Karpas-422 (cell line): ENCODE data around the gene CHST15. TPM values are rescaled to one million over a fixed set of nuclear protein-coding genes. Genes with fewer than 3 reads are reported as not detected.
A peak's percentile ranks its signal among the peaks of the same experiment; 100 is the strongest.

Source experiments
- DNase-seq: peaks from one replicate; pipeline ENCODE4 v3.0.0-alpha.2; 2015
- H2AFZ ChIP-seq: fragments of 200-600 bp; sonication (generic); 2 replicates; pipeline ENCODE4 v1.6.1; 2014; ENCODE audit warnings: antibody characterized with exemption, low read length, mixed read lengths
- H3K27ac ChIP-seq: fragments of 200-600 bp; sonication (generic); 2 replicates; pipeline ENCODE4 v1.5.1; 2014; ENCODE audit warnings: mild to moderate bottlenecking, low read length, moderate library complexity
- H3K27me3 ChIP-seq: fragments of 200-600 bp; sonication (generic); 2 replicates; pipeline ENCODE4 v1.6.1; 2014; ENCODE audit warnings: low read length, mixed read lengths
- H3K36me3 ChIP-seq: fragments of 200-600 bp; sonication (generic); 2 replicates; pipeline ENCODE4 v1.6.1; 2014; ENCODE audit warnings: low read length, mixed read lengths; ENCODE audit not compliant: insufficient read depth
- H3K4me1 ChIP-seq: fragments of 200-600 bp; sonication (generic); 2 replicates; pipeline ENCODE4 v1.6.1; 2014; ENCODE audit warnings: mild to moderate bottlenecking, low read length, mixed read lengths
- H3K4me2 ChIP-seq: fragments of 200-600 bp; sonication (generic); 2 replicates; pipeline ENCODE4 v1.6.1; 2014; ENCODE audit warnings: low read length, low read depth, mild to moderate bottlenecking; ENCODE audit not compliant: poor library complexity, severe bottlenecking
- H3K4me3 ChIP-seq: fragments of 200-600 bp; sonication (generic); 2 replicates; pipeline ENCODE4 v1.5.1; 2014; ENCODE audit warnings: mild to moderate bottlenecking, antibody characterized with exemption, low read length, mixed read lengths
- H3K79me2 ChIP-seq: fragments of 200-600 bp; sonication (generic); 2 replicates; pipeline ENCODE4 v1.6.1; 2014; ENCODE audit warnings: mild to moderate bottlenecking, low read length, mixed read lengths
- H3K9ac ChIP-seq: fragments of 200-600 bp; sonication (generic); 2 replicates; pipeline ENCODE4 v1.6.0; 2014; ENCODE audit warnings: low read length
- H3K9me2 ChIP-seq: fragments of 200-600 bp; sonication (generic), shearing (Covaris generic); replicated peaks from 2 replicates; pipeline ENCODE4 v1.6.0; 2014; ENCODE audit warnings: mild to moderate bottlenecking, low read length, moderate library complexity; ENCODE audit not compliant: insufficient read depth
- H3K9me3 ChIP-seq: fragments of 300-700, 200-600 bp; sonication (generic); 2 replicates; pipeline ENCODE4 v1.6.1; 2014; ENCODE audit warnings: low read length, mixed read lengths
- H4K20me1 ChIP-seq: fragments of 200-600 bp; sonication (generic); 2 replicates; pipeline ENCODE4 v1.6.1; 2014; ENCODE audit warnings: mild to moderate bottlenecking, antibody characterized with exemption, low read length, low read depth; ENCODE audit not compliant: insufficient read depth
- total RNA-seq: library from RNA; depleted of rRNA; stranded (reverse); fragments of >200 nt; shearing (Covaris generic); gene quantifications from 2 replicates; pipeline ENCODE4 v1.2.3, GENCODE V29; 2014; ENCODE audit warnings: low replicate concordance

The CHST15 gene
- total RNA-seq, 1 experiment from 2014 or later, result not detected

DNA sequence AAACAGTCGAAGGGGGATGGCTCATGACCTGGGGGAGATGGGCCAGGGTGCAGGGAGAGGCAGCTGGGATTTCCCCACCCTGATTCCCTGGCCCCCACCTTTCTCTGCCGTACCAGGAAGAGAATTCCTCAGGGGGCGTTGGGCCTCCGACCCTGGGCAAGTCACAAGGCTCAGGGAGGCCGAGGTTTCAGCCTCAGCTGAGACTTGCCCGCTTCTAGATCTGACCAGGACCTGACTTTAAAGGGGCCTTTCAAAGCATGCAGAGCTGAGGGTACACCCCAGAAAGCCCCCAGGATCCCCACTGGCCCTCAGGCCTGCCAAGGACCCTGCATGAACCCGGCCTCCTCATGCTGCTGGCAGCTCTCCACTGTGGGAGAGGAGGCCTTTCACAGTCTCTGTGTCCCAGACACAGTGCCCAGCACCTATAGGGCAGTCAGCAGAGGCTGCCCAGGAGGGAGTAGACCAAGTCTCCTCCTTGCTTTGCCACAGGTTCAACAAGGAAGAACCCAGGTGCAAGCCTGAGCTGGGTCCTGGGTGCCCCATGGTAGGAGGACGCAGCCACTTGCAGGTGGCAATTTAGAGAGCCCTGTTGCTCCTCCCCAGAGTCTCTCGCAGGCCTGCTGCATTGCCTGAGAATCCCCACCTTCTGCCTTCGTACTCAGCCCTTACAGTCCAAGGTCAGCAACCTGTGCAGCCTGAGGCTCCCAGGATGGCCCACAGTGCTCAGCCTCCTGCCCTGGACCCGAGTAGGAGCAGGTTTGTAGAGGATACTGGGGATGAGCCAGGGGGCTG, 89.3 kb downstream of the CHST15 start:
- H3K79me2 ChIP-seq, result no peaks in the 10 kb centered on the region

DNA sequence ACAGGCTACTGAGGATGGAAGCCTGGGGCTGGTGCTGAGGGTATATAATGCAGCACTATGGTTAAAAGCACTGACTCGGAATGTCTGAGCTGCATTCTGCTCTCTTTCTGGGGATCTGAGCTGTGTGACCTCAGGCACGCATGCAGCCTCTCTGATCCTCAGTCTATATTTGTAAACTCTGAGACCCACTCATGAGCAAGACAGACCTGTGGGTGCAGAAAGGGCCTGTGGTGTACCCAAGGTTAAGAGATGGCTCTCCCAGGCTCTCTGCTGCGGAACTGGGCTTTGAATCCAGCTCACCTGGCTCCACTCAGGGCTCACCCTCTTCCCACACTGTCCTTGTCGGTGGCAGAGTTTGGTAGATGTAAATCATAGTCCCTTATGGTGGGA, 89.9 kb downstream of the CHST15 start:
- Histone ChIP-seq H3K36me3 (no peaks in the 10 kb centered on the region), H3K4me1 (no peaks in the 10 kb centered on the region), H3K4me2 (no peak overlapping the region), H3K9me3 (no peaks in the 10 kb centered on the region), H3K79me2 (no peaks in the 10 kb centered on the region), H3K9me2 (no peaks in the 10 kb centered on the region), H4K20me1 (no peaks in the 10 kb centered on the region), H3K4me3 (no peak overlapping the region), H2AFZ (no peak overlapping the region), H3K27ac (no peak overlapping the region), H3K9ac (no peak overlapping the region), H3K27me3 (no peaks in the 10 kb centered on the region)
- DNase-seq, result no peak

More for the DNA sequence above, 89.3 kb downstream of the CHST15 start:
- Histone ChIP-seq H2AFZ (no peak overlapping the region), H3K27ac (no peak overlapping the region), H3K4me2 (no peak overlapping the region), H3K4me3 (no peak overlapping the region), H3K36me3 (no peaks in the 10 kb centered on the region), H3K9me3 (no peaks in the 10 kb centered on the region), H3K4me1 (no peaks in the 10 kb centered on the region), H3K9ac (no peak overlapping the region), H4K20me1 (no peaks in the 10 kb centered on the region), H3K9me2 (no peaks in the 10 kb centered on the region), H3K27me3 (no peaks in the 10 kb centered on the region)
- no peak for DNase-seq

DNA sequence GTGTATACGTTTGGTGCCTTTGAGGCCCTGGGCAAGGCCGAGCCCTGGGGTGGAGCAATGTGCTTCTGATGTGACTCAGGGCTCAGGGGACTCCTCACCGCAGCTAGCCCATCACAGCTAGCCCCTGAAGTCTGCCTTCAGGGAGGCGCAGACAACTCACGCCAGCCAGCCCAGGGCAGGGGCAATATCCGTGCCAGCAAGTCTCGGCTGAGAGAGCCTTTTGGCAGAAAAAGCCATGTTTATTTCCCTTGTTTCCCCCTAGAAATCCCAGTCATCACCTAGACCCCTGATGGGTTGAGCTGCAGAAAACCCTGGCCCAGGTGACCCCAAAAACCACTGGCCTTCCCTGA, 90.4 kb downstream of the CHST15 start:
- no peaks in the 10 kb centered on the region for H3K27me3 ChIP-seq
- H3K4me2 ChIP-seq, result no peak overlapping the region
- H4K20me1 ChIP-seq, result no peaks in the 10 kb centered on the region
- H3K27ac ChIP-seq, result no peak overlapping the region
- no peaks in the 10 kb centered on the region for H3K4me1 ChIP-seq
- no peaks in the 10 kb centered on the region for H3K9me3 ChIP-seq
- no peaks in the 10 kb centered on the region for H3K36me3 ChIP-seq
- H3K4me3 ChIP-seq, result no peak overlapping the region
- no peaks in the 10 kb centered on the region for H3K79me2 ChIP-seq
- no peak overlapping the region for H2AFZ ChIP-seq
- no peaks in the 10 kb centered on the region for H3K9me2 ChIP-seq
- no peak overlapping the region for H3K9ac ChIP-seq
- DNase-seq, result no peak

DNA sequence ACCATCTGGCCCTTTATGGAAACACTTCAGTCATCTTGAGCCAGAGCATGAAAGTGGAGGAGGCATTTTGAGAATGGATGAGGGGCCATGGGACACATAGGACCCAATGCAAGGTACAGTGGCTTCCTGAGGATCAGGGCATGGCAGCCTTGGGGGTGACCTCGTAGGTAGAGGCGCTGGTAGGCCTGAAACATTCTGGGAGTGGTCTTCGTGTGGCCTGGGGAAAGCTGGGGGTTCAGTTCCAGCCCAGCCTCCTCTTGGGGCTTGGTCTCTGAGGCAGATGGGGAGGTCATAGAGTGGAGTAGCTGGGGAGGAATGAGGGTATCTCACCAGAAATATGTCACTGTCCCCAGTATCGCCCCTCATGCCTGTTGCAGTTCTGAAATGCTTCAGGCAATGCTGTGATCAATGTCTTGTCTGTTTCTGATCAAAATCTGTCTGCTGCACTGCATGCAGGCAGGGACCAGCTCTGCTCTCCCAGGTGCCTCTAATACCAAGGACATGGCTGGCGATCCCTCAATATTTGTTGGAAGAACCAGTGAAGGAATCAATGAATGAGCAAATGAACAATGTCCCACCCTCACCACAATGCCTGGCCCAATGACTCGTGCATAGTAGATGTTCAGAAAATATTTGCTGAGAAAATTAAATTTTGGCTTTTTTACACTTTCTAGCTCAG, 90.9 kb downstream of the CHST15 start:
- no peak overlapping the region for H2AFZ ChIP-seq
- DNase-seq, result no peak

DNA sequence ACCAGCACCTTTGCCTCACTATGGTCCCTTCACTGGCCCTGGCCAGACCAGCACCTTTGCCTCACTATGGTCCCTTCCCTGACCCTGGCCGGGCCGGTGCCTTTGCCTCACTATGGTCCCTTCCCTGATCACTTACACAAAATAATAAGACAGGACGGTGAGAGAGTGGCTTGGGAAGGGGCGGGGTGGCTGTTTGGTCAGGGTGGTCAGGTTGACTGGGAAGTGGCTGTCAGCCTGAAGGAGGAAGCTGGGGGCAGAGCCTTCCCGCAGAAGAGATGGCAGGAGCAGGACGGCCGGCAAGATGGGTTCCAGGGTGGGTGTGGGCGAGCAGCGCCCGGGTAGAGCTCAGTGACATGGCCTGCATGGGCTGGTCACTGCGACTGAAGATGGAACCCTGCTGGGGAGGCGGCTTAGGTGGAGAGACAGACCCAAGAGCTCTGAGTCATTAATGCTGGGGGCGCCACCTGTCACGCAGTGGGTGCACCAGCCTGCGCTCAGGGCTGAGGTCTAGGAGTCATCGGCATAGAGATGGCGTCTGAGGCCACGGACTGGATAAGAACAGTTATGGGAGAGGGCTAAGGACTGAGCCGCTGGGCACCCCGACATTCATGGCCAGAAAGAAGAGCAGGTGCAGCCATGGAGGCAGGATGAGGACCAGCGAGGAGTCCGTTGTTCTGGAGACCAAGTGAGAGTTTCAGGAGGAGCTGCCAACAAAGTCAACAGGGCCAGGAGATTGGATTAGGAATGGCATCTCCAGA, 91.8 kb downstream of the CHST15 start:
- H2AFZ ChIP-seq, result no peak overlapping the region
- no peak overlapping the region for H3K4me3 ChIP-seq
- no peaks in the 10 kb centered on the region for H3K9me3 ChIP-seq
- H3K27me3 ChIP-seq, result no peaks in the 10 kb centered on the region
- no peaks in the 10 kb centered on the region for H3K4me1 ChIP-seq
- DNase-seq, result no peak
- no peak overlapping the region for H3K27ac ChIP-seq
- no peaks in the 10 kb centered on the region for H3K9me2 ChIP-seq
- no peak overlapping the region for H3K4me2 ChIP-seq
- H3K79me2 ChIP-seq, result no peaks in the 10 kb centered on the region
- H3K36me3 ChIP-seq, result no peaks in the 10 kb centered on the region
- H3K9ac ChIP-seq, result no peak overlapping the region
- H4K20me1 ChIP-seq, result no peaks in the 10 kb centered on the region

More for the DNA sequence above, 90.9 kb downstream of the CHST15 start:
- H3K27me3 ChIP-seq, result no peaks in the 10 kb centered on the region
- H3K4me3 ChIP-seq, result no peak overlapping the region
- no peak overlapping the region for H3K27ac ChIP-seq
- no peaks in the 10 kb centered on the region for H3K79me2 ChIP-seq
- H4K20me1 ChIP-seq, result no peaks in the 10 kb centered on the region
- no peaks in the 10 kb centered on the region for H3K9me3 ChIP-seq
- no peak overlapping the region for H3K9ac ChIP-seq
- H3K4me2 ChIP-seq, result no peak overlapping the region
- H3K4me1 ChIP-seq, result no peaks in the 10 kb centered on the region
- H3K36me3 ChIP-seq, result no peaks in the 10 kb centered on the region
- H3K9me2 ChIP-seq, result no peaks in the 10 kb centered on the region

DNA sequence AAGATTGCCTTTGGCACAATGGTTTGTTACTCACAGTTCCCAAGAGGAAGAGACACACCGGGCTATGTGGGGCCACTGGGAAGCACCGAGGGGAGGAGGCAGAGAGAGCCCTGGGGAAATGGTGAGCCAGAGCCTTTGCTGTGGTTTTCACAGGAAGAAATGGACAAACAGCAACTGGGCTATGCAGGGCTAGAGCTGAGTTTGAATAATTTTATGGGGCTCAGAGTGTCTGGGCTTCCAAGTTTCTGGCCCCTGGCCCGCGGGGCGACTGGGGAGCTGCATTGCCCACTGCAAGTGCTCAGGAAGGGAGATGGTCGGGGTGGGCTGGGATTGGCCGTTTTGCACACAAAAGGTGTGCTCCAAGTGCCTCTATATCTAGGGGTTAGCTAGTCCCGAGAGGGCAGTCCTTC, 92.6 kb downstream of the CHST15 start:
- Histone ChIP-seq H3K4me3 (no peak overlapping the region), H2AFZ (no peak overlapping the region), H3K4me1 (no peaks in the 10 kb centered on the region), H4K20me1 (no peaks in the 10 kb centered on the region), H3K27ac (no peak overlapping the region), H3K27me3 (no peaks in the 10 kb centered on the region), H3K9ac (no peak overlapping the region), H3K9me2 (no peaks in the 10 kb centered on the region), H3K79me2 (no peaks in the 10 kb centered on the region), H3K9me3 (no peaks in the 10 kb centered on the region), H3K4me2 (no peak overlapping the region), H3K36me3 (no peaks in the 10 kb centered on the region)
- no peak for DNase-seq

DNA sequence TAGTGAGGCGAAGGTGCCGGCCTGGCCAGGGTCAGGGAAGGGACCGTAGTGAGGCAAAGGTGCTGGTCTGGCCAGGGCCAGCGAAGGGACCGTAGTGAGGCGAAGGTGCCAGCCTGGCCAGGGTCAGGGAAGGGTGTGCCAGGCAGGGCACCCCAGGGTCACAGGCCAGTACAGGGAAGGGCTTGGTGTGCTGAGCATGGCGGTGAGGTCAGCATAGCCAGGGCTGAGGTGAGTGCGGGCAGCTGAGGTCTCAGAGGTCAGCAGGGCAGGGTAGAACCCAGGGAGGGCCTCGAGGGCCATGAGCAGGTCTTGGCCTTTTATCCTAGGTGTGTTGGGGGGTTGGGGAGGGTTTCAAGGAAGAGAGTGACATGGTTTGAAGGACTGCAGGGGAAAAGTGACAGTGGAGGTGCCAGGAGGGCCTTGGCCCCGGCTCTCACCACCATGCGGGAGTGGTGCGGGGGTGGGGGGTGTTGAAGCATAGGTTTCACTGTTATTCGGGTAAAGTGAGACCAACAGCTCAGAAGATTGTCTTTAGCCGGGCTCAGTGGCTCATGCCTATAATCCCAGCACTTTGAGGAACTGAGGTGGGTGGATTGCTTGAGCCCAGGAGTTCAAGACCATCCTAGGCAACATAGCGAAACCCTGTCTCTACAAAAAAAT, 93.3 kb downstream of the CHST15 start:
- Histone ChIP-seq H3K27ac (no peak overlapping the region), H3K9me2 (no peaks in the 10 kb centered on the region), H3K4me3 (no peak overlapping the region), H3K27me3 (no peaks in the 10 kb centered on the region), H3K79me2 (no peaks in the 10 kb centered on the region), H3K9ac (no peak overlapping the region), H3K9me3 (no peaks in the 10 kb centered on the region), H3K36me3 (no peaks in the 10 kb centered on the region), H3K4me2 (no peak overlapping the region), H2AFZ (no peak overlapping the region), H4K20me1 (no peaks in the 10 kb centered on the region), H3K4me1 (no peaks in the 10 kb centered on the region)
- DNase-seq, result no peak

DNA sequence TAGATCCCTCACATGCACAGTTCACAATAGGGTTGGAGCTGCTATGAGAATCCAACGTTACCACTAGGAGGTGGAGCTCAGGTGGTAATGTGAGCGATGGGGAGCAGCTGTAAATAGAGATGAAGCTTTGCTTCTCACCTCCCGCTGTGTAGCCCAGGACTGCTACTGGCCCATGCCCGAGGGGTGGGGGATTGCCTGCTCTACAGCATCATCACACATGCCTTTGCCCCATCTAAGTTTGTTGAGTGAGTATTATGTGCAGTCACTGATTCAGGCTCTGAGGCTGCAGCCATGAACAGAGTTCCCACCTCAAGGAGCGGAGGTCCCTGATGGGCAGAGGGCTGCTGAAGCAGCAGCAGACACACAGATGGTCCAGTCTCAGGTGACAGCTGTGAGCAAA, 94.1 kb downstream of the CHST15 start:
- H3K9ac ChIP-seq, result no peak overlapping the region

More for the DNA sequence above, 94.1 kb downstream of the CHST15 start:
- no peaks in the 10 kb centered on the region for H3K9me3 ChIP-seq
- DNase-seq, result peak; percentile 48
- no peak overlapping the region for H3K27ac ChIP-seq
- no peaks in the 10 kb centered on the region for H3K9me2 ChIP-seq
- no peaks in the 10 kb centered on the region for H3K36me3 ChIP-seq
- H3K27me3 ChIP-seq, result no peaks in the 10 kb centered on the region
- no peaks in the 10 kb centered on the region for H3K79me2 ChIP-seq
- H2AFZ ChIP-seq, result no peak overlapping the region
- H3K4me3 ChIP-seq, result no peak overlapping the region
- no peaks in the 10 kb centered on the region for H4K20me1 ChIP-seq
- H3K4me1 ChIP-seq, result no peaks in the 10 kb centered on the region
- H3K4me2 ChIP-seq, result no peak overlapping the region
